Gastrocnemius medialis (tissue), 4 donors: Measurements from ENCODE around the gene B4GALT2. TPM values are rescaled to one million over a fixed set of nuclear protein-coding genes. Genes with fewer than 3 reads are reported as not detected.

Experiments used
- ATAC-seq, 2 donors: fragments of 150-250 bp; one replicate each; pipeline ENCODE4 v1.9.1; 2016
- DNase-seq, 2 donors: peaks; one replicate each; pipeline ENCODE4 v3.0.0-alpha.2; 2019
- H3K27ac ChIP-seq, 4 donors: fragments of 200-600 bp; sonication (generic); 1 replicate in 1 of 4; 2 replicates in 3 of 4; pipeline ENCODE4 v1.5.1; 2016 to 2018; ENCODE audit warnings: mild to moderate bottlenecking in 2 of 4, moderate library complexity in 1 of 4
- H3K27me3 ChIP-seq, 3 donors: fragments of 200-600 bp; sonication (generic) in 2 of 3; 1 replicate in 1 of 3; 2 replicates in 2 of 3; pipeline versions ENCODE4 v1.5.1 to v1.6.0; 2016 to 2019; ENCODE audit warnings: mild to moderate bottlenecking in 1 of 3, moderate library complexity in 1 of 3
- H3K36me3 ChIP-seq, 2 donors: fragments of 200-600 bp; sonication (generic) in 1 of 2; one replicate each; pipeline ENCODE4 v1.5.1; 2017 to 2018
- H3K4me1 ChIP-seq, 2 donors: fragments of 200-600 bp; sonication (generic) in 1 of 2; one replicate each; pipeline ENCODE4 v1.5.1; 2016 to 2017; ENCODE audit warnings: mild to moderate bottlenecking in 2 of 2
- H3K4me3 ChIP-seq, 4 donors: fragments of 200-600 bp; sonication (generic) in 3 of 4; 1 replicate in 1 of 4; 2 replicates in 3 of 4; pipeline ENCODE4 v1.5.1; 2016 to 2019; ENCODE audit warnings: mild to moderate bottlenecking in 2 of 4
- H3K9me3 ChIP-seq, 3 donors: fragments of 200-600 bp; sonication (generic) in 2 of 3; 1 replicate in 1 of 3; 2 replicates in 2 of 3; pipeline ENCODE4 v1.5.1; 2016 to 2019
- POLR2A ChIP-seq, 2 donors: fragments of 450-650 bp; IDR thresholded peaks; one replicate each; pipeline ENCODE4 v1.6.1; 2017; ENCODE audit warnings: antibody characterized with exemption in 2 of 2, mild to moderate bottlenecking in 2 of 2, moderate library complexity in 2 of 2
- in situ Hi-C, 4 donors: fragments of 200-750 bp; cut with MboI; loops; one replicate each; pipeline versions ENCODE4 v1.15.0 to v1.8.0; 2017; ENCODE audit warnings: low sequenced_read_pairs in 4 of 4
- intact Hi-C: fragments of 100-400 bp; cut with DNase I; formaldehyde crosslinking; loops from one replicate; pipeline ENCODE4 v1.15.1; 2023; ENCODE audit warnings: low total_unique reads
- total RNA-seq, 4 donors: library from RNA; depleted of rRNA; stranded (reverse); fragments of >200 nt; gene quantifications; one replicate each; pipeline versions ENCODE4 v1.1.0 to v1.2.3, GENCODE V29; 2016
- TF ChIP-seq, protein P1 (sequence below), 5 experiments: fragments of 450-650 bp in 3 of 5; fragments of 200-600 bp in 2 of 5; sonication (generic) in 2 of 5; IDR thresholded peaks in 4 of 5; conservative IDR thresholded peaks in 1 of 5; 1 replicate in 4 of 5; 2 replicates in 1 of 5; pipeline ENCODE4 v1.5.1; 2016 to 2019; ENCODE audit warnings: antibody characterized with exemption in 5 of 5, mild to moderate bottlenecking in 3 of 5, moderate library complexity in 3 of 5

Gene B4GALT2
- total RNA-seq, 4 donors from 2014 or later, result 63.5 to 97.8 (median 72.1) TPM

GRCh38 chr1:43979528-43980254 is 681 bp downstream of the B4GALT2 start:
- Histone ChIP-seq H3K9me3 (no peaks in the 10 kb centered on the region), H3K27me3 (no peaks in the 10 kb centered on the region), H3K27ac (peak overlapping the region; percentile 60 to 70 (median 64)), H3K4me1 (peaks cover 25 to 36% of the 10 kb centered on the region in 2 donors), H3K4me3 (peak overlapping the region; percentile 63 to 92 (median 68)), H3K36me3 (peaks cover 0 to 28% of the 10 kb centered on the region in 2 donors)
- peak in 1 of 2 donors; percentile 19 for DNase-seq
- ATAC-seq, result peak in 1 of 2 donors; percentile 21
- in situ Hi-C loops (no loop called here), intact Hi-C loops (loop anchor here (1.0 to 10.0 kb wide), 2 partner anchors 12 to 375 kb away; partner anchors contain the start of genes CCDC24 and ERI3)
- TF ChIP-seq POLR2A (IDR thresholded peaks at IDR 0.05), result no peak
- TF ChIP-seq, protein P1, sequence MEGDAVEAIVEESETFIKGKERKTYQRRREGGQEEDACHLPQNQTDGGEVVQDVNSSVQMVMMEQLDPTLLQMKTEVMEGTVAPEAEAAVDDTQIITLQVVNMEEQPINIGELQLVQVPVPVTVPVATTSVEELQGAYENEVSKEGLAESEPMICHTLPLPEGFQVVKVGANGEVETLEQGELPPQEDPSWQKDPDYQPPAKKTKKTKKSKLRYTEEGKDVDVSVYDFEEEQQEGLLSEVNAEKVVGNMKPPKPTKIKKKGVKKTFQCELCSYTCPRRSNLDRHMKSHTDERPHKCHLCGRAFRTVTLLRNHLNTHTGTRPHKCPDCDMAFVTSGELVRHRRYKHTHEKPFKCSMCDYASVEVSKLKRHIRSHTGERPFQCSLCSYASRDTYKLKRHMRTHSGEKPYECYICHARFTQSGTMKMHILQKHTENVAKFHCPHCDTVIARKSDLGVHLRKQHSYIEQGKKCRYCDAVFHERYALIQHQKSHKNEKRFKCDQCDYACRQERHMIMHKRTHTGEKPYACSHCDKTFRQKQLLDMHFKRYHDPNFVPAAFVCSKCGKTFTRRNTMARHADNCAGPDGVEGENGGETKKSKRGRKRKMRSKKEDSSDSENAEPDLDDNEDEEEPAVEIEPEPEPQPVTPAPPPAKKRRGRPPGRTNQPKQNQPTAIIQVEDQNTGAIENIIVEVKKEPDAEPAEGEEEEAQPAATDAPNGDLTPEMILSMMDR (IDR thresholded peaks at IDR 0.05 in 4 of 5, conservative IDR thresholded peaks at IDR 0.05 in 1 of 5), result no peak

DNA sequence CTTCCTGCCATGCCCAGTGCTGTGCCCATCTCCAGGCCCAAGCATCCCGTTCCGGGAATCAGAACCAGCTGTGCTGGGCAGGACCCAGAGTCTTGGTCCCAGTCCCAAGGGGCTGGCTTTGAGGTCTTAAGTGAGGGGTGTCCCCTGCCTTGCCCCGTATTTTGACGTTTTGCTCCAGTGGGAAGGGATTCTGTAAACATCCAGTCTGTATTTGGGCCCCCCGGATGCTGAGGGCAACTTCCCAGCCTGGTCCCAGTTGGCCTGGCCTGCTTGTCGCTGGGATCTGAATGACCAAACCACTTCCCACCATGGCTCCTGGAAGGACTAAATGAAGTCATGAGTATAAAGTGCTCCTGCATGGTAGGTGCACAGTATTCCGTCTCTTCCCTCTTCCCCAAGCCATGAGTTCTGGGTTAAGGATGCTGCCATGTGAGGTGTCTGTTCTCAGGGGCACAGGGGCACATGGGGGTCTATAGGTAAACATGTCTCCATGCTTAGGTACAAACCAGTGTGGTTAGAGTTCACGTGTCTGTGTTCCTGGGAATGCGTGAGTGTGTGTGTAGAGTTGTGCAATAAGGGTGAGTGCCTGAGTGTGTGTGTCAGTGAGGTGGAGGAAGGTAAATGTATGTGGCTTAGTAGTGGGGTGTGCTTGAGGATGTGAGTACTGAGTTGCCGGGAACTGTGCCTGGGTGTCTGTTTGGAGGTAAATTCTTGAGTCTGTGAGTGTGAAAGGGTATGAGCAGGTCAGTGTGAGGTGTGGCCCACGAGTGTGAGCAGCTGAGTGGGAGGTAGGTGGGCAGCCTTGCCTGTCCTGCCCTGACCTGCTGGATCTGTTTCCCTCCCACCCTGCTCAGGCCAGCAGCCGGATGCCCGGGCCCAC is 1.5 kb downstream of the B4GALT2 start:
- in situ Hi-C loops, result no loop called here
- H3K36me3 ChIP-seq, result peaks cover 0 to 32% of the 10 kb centered on the region in 2 donors
- TF ChIP-seq POLR2A (IDR thresholded peaks at IDR 0.05), result no peak
- TF ChIP-seq, protein P1 (IDR thresholded peaks at IDR 0.05 in 4 of 5, conservative IDR thresholded peaks at IDR 0.05 in 1 of 5), result no peak

GRCh38 chr1:43981135-43981491 is 2.1 kb downstream of the B4GALT2 start:
- Histone ChIP-seq H3K4me3 (no peak overlapping the region), H3K9me3 (no peaks in the 10 kb centered on the region), H3K27ac (no peak overlapping the region), H3K4me1 (peaks cover 16 to 26% of the 10 kb centered on the region in 2 donors), H3K36me3 (peaks cover 0 to 31% of the 10 kb centered on the region in 2 donors), H3K27me3 (no peaks in the 10 kb centered on the region)
- no peak for DNase-seq
- in situ Hi-C loops, result no loop called here
- no peak for TF ChIP-seq POLR2A (IDR thresholded peaks at IDR 0.05)
- TF ChIP-seq, protein P1 (IDR thresholded peaks at IDR 0.05 in 4 of 5, conservative IDR thresholded peaks at IDR 0.05 in 1 of 5), result no peak
- intact Hi-C loops, result no loop called here
- ATAC-seq, result no peak

More for the DNA sequence above, 1.5 kb downstream of the B4GALT2 start:
- Histone ChIP-seq H3K4me3 (peak overlapping the region; percentile 63 to 92 (median 68)), H3K27ac (peak overlapping the region in 3 of 4 donors; percentile 60 to 70 (median 64)), H3K9me3 (no peaks in the 10 kb centered on the region), H3K4me1 (peaks cover 23 to 32% of the 10 kb centered on the region in 2 donors), H3K27me3 (no peaks in the 10 kb centered on the region)
- intact Hi-C loops, result loop anchor here (1.0 kb wide), 1 partner anchor 11 kb away; the partner anchor contains the start of gene CCDC24
- no peak for ATAC-seq
- no peak for DNase-seq

GRCh38 chr1:43981636-43982035 is 2.6 kb downstream of the B4GALT2 start:
- no peaks in the 10 kb centered on the region for H3K9me3 ChIP-seq
- intact Hi-C loops (no loop called here), in situ Hi-C loops (no loop called here)
- H3K4me1 ChIP-seq, result peaks cover 11 to 21% of the 10 kb centered on the region in 2 donors
- peaks cover 0 to 26% of the 10 kb centered on the region in 2 donors for H3K36me3 ChIP-seq
- no peak overlapping the region for H3K27ac ChIP-seq
- no peak overlapping the region for H3K4me3 ChIP-seq
- TF ChIP-seq, protein P1 (IDR thresholded peaks at IDR 0.05 in 4 of 5, conservative IDR thresholded peaks at IDR 0.05 in 1 of 5), result no peak
- TF ChIP-seq POLR2A (IDR thresholded peaks at IDR 0.05), result no peak
- ATAC-seq (no peak), DNase-seq (no peak)
- no peaks in the 10 kb centered on the region for H3K27me3 ChIP-seq
